Mesodermal cell (in vitro differentiated cells): ENCODE measurements around the gene ZNF581.

Experiments used
- H3K27ac ChIP-seq: 2 replicates; pipeline ENCODE4 v1.7.0; 2013; ENCODE audit warnings: mild to moderate bottlenecking, low read depth, low read length, moderate library complexity; ENCODE audit not compliant: severe bottlenecking
- H3K36me3 ChIP-seq: 2 replicates; pipeline ENCODE4 v1.7.1; 2013; ENCODE audit warnings: mild to moderate bottlenecking, low read length, moderate library complexity; ENCODE audit not compliant: control insufficient read depth, insufficient read depth
- H3K4me1 ChIP-seq: one replicate; pipeline ENCODE4 v1.7.1; 2013; ENCODE audit warnings: mild to moderate bottlenecking, low read length; ENCODE audit not compliant: insufficient read depth, control insufficient read depth, poor library complexity, severe bottlenecking
- H3K4me3 ChIP-seq: 2 replicates; pipeline ENCODE4 v1.7.0; 2013; ENCODE audit warnings: low read length, control low read depth, mild to moderate bottlenecking; ENCODE audit not compliant: insufficient read depth, poor library complexity, severe bottlenecking; ENCODE audit errors: extremely low read depth
- H3K9me3 ChIP-seq: 2 replicates; pipeline ENCODE4 v1.7.1; 2013; ENCODE audit warnings: mild to moderate bottlenecking, low read length, moderate library complexity; ENCODE audit not compliant: control insufficient read depth
- WGBS, 2 experiments: methylation state at CpG; one replicate each; pipeline ENCODE4 v1.1.5; 2013; ENCODE audit warnings: missing lambda C conversion rate in 2 of 2; ENCODE audit not compliant: insufficient coverage in 2 of 2; 5-methylcytosine and 5-hydroxymethylcytosine counted together

Gene ZNF581

GRCh38 chr19:55611983-55612645, 31.3 kb upstream of the ZNF581 start:
- 100% methylated on average over 2 to 3 of the region's 3 CpGs for WGBS, 2 experiments

DNA sequence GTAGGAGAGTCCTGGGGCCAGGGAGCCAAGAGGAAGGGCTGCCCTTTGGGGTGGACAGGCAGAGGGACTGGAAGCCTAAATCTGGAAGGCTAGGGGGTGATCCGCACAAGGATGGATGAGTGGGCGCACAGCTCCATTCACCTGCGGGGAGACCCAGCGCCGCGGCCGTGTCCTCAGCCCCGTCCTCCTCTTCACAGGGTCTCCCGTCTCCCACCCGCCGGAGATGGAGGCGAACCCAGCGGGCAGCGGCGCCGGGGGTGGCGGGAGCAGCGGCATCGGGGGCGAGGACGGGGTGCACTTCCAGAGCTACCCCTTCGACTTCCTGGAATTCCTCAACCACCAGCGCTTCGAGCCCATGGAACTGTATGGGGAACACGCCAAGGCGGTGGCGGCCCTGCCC, 30.1 kb upstream of the ZNF581 start:
- Histone ChIP-seq H3K27ac (no peak overlapping the region), H3K36me3 (peaks cover 59% of the 10 kb centered on the region), H3K4me3 (no peak overlapping the region), H3K4me1 (no peaks in the 10 kb centered on the region), H3K9me3 (no peaks in the 10 kb centered on the region)
- 96 to 99% methylated on average over 22 of the region's 27 CpGs for WGBS, 2 experiments

More at GRCh38 chr19:55611983-55612645, 31.3 kb upstream of the ZNF581 start:
- Histone ChIP-seq H3K36me3 (peaks cover 58% of the 10 kb centered on the region), H3K4me1 (no peaks in the 10 kb centered on the region), H3K9me3 (no peaks in the 10 kb centered on the region), H3K4me3 (no peak overlapping the region), H3K27ac (no peak overlapping the region)

GRCh38 chr19:55613930-55614710, 29.3 kb upstream of the ZNF581 start:
- Histone ChIP-seq H3K27ac (no peak overlapping the region), H3K36me3 (peaks cover 53% of the 10 kb centered on the region)
- WGBS, 2 experiments = 96 to 97% methylated on average over 56 to 66 of the region's 75 CpGs

GRCh38 chr19:55614711-55615542, 28.5 kb upstream of the ZNF581 start:
- Histone ChIP-seq H3K9me3 (no peaks in the 10 kb centered on the region), H3K4me3 (no peak overlapping the region), H3K4me1 (no peaks in the 10 kb centered on the region), H3K36me3 (peaks cover 49% of the 10 kb centered on the region), H3K27ac (no peak overlapping the region)
- WGBS, 2 experiments = 95 to 98% methylated on average over 61 to 84 of the region's 98 CpGs

More at GRCh38 chr19:55613930-55614710, 29.3 kb upstream of the ZNF581 start:
- Histone ChIP-seq H3K4me3 (no peak overlapping the region), H3K9me3 (no peaks in the 10 kb centered on the region), H3K4me1 (no peaks in the 10 kb centered on the region)

DNA sequence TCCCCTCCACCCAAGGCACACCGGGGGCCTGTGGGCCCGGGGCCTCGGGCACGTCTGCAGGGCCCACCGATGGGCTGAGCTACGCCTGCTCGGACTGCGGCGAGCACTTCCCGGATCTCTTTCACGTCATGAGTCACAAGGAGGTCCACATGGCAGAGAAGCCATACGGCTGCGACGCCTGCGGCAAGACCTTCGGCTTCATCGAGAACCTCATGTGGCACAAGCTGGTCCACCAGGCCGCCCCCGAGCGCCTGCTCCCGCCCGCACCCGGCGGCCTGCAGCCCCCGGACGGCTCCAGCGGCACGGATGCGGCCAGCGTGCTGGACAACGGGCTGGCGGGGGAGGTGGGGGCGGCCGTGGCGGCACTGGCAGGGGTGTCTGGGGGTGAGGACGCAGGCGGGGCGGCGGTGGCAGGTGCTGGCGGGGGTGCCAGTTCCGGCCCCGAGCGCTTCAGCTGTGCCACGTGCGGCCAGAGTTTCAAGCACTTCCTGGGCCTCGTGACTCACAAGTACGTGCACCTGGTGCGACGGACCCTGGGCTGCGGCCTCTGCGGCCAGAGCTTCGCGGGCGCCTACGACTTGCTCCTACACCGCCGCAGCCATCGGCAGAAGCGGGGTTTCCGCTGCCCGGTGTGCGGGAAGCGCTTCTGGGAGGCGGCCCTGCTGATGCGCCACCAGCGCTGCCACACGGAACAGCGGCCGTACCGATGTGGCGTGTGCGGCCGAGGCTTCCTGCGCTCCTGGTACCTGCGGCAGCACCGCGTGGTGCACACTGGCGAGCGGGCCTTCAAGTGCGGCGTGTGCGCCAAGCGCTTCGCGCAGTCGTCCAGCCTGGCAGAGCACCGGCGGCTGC, 27.7 kb upstream of the ZNF581 start:
- no peak overlapping the region for H3K4me3 ChIP-seq
- H3K9me3 ChIP-seq = no peaks in the 10 kb centered on the region
- no peaks in the 10 kb centered on the region for H3K4me1 ChIP-seq
- 96 to 98% methylated on average over 79 to 87 of the region's 88 CpGs for WGBS, 2 experiments
- no peak overlapping the region for H3K27ac ChIP-seq
- peaks cover 45% of the 10 kb centered on the region for H3K36me3 ChIP-seq

GRCh38 chr19:55616395-55616875, 27.0 kb upstream of the ZNF581 start:
- H3K27ac ChIP-seq = no peak overlapping the region
- peaks cover 41% of the 10 kb centered on the region for H3K36me3 ChIP-seq
- no peaks in the 10 kb centered on the region for H3K4me1 ChIP-seq
- no peaks in the 10 kb centered on the region for H3K9me3 ChIP-seq
- H3K4me3 ChIP-seq = no peak overlapping the region
- 98% methylated on average over 34 to 38 of the region's 38 CpGs for WGBS, 2 experiments

- no peaks in the 10 kb centered on the region for H3K9me3 ChIP-seq
- no peak overlapping the region for H3K4me3 ChIP-seq
- H3K27ac ChIP-seq = no peak overlapping the region
- H3K36me3 ChIP-seq = peaks cover 43% of the 10 kb centered on the region
- 96 to 100% methylated on average over 3 to 8 of the region's 8 CpGs for WGBS, 2 experiments
- no peaks in the 10 kb centered on the region for H3K4me1 ChIP-seq
Observed at GRCh38 chr19:55617426-55617825, 26.0 kb upstream of the ZNF581 start.

- H3K36me3 ChIP-seq = peaks cover 38% of the 10 kb centered on the region
- no peak overlapping the region for H3K4me3 ChIP-seq
- no peaks in the 10 kb centered on the region for H3K4me1 ChIP-seq
- WGBS, 2 experiments = 95 to 97% methylated on average over 2 of the region's 7 CpGs
- no peaks in the 10 kb centered on the region for H3K9me3 ChIP-seq
- H3K27ac ChIP-seq = no peak overlapping the region
Observed at GRCh38 chr19:55618426-55618825, 25.0 kb upstream of the ZNF581 start.

- H3K36me3 ChIP-seq = peaks cover 38% of the 10 kb centered on the region
- H3K4me1 ChIP-seq = no peaks in the 10 kb centered on the region
- 94 to 100% methylated on average over 2 of the region's 3 CpGs for WGBS, 2 experiments
- no peak overlapping the region for H3K27ac ChIP-seq
- no peaks in the 10 kb centered on the region for H3K9me3 ChIP-seq
- no peak overlapping the region for H3K4me3 ChIP-seq
Observed at GRCh38 chr19:55619286-55619685, 24.2 kb upstream of the ZNF581 start.
